OCI-LY7 (cell line): Measurements from ENCODE around the gene UGT1A6. TPM values are rescaled to one million over a fixed set of nuclear protein-coding genes. Genes with fewer than 3 reads are reported as not detected.
"Not testable (repeated sequence)": the region's sequence is repeated elsewhere in the genome, so short reads cannot be mapped to it uniquely, and the experiment has no call there.

Source experiments
- BruUV-seq: library from RNA; stranded (reverse); fragments of 400-500 nt; replicated peaks from 2 replicates; lab custom pipeline; 2021; lab: Mats Ljungman, UMichigan
- CTCF ChIA-PET: fragments of 300-600 bp; sonication (Branson Sonifier 250); formaldehyde crosslinking; loops from one replicate; lab custom pipeline; 2022; ENCODE audit warnings: antibody characterized with exemption; ENCODE audit not compliant: unreplicated experiment; lab: Charles Lee
- POLR2A ChIA-PET: fragments of 300-600 bp; sonication (Branson Sonifier 250); formaldehyde crosslinking; loops from one replicate; lab custom pipeline; 2022; ENCODE audit warnings: antibody characterized with exemption; lab: Charles Lee
- DNase-seq: peaks from one replicate; pipeline ENCODE4 v3.0.0-alpha.2; 2015; ENCODE audit warnings: low spot score
- H2AFZ ChIP-seq: fragments of 200-600 bp; sonication (generic), shearing (Covaris generic); 2 replicates; pipeline ENCODE4 v1.6.1; 2014; ENCODE audit warnings: mild to moderate bottlenecking, antibody characterized with exemption, low read length, moderate library complexity
- H3K27ac ChIP-seq: fragments of 200-600 bp; sonication (generic); 2 replicates; pipeline ENCODE4 v1.5.1; 2014; ENCODE audit warnings: mixed run types, low read depth, mild to moderate bottlenecking, moderate library complexity, low read length, inconsistent platforms; ENCODE audit not compliant: poor library complexity, severe bottlenecking
- H3K36me3 ChIP-seq: fragments of 200-600 bp; sonication (generic); 2 replicates; pipeline ENCODE4 v1.6.1; 2014; ENCODE audit warnings: mild to moderate bottlenecking, antibody characterized with exemption, low read length, moderate library complexity, mixed read lengths; ENCODE audit not compliant: insufficient read depth
- H3K4me1 ChIP-seq: fragments of 200-600 bp; sonication (generic); 2 replicates; pipeline ENCODE4 v1.5.1; 2014; ENCODE audit warnings: mild to moderate bottlenecking, low read length; ENCODE audit not compliant: insufficient read depth, poor library complexity, severe bottlenecking
- H3K4me2 ChIP-seq: fragments of 200-600 bp; sonication (generic); 2 replicates; pipeline ENCODE4 v1.6.1; 2014; ENCODE audit warnings: mild to moderate bottlenecking, low read length
- H3K4me3 ChIP-seq: fragments of 200-600 bp; sonication (generic); 2 replicates; pipeline ENCODE4 v1.5.1; 2014; ENCODE audit warnings: mild to moderate bottlenecking, low read depth, low read length; ENCODE audit not compliant: poor library complexity, severe bottlenecking
- H3K79me2 ChIP-seq: fragments of 200-600 bp; sonication (generic); 2 replicates; pipeline ENCODE4 v1.6.1; 2016; ENCODE audit warnings: low read depth, mild to moderate bottlenecking, low read length, moderate library complexity, mixed read lengths; ENCODE audit not compliant: insufficient read depth
- H3K9me2 ChIP-seq: fragments of 200-600 bp; sonication (generic); 2 replicates; pipeline ENCODE4 v1.6.1; 2016; ENCODE audit warnings: mild to moderate bottlenecking, low read length, mixed read lengths; ENCODE audit not compliant: insufficient read depth
- H3K9me3 ChIP-seq: fragments of 200-600 bp; sonication (generic); 2 replicates; pipeline ENCODE4 v1.6.1; 2014; ENCODE audit warnings: mild to moderate bottlenecking, mixed run types, low read length, mixed read lengths
- H4K20me1 ChIP-seq: fragments of 200-600 bp; sonication (generic); 2 replicates; pipeline ENCODE4 v1.6.1; 2014; ENCODE audit warnings: mild to moderate bottlenecking, antibody characterized with exemption, low read length, moderate library complexity, mixed read lengths; ENCODE audit not compliant: insufficient read depth
- EZH2phosphoT487 ChIP-seq: fragments of 200-600 bp; sonication (generic); IDR thresholded peaks from 2 replicates; pipeline ENCODE4 v1.6.1; 2018; ENCODE audit warnings: low read depth, borderline replicate concordance, mild to moderate bottlenecking, mixed run types, antibody characterized with exemption, low read length, moderate library complexity, mixed read lengths
- intact Hi-C: fragments of 100-400 bp; cut with micrococcal nuclease; formaldehyde crosslinking; loops from one replicate; pipeline ENCODE4 v1.10.0; 2022; ENCODE audit not compliant: unreplicated experiment
- total RNA-seq, 2 experiments: library from RNA; depleted of rRNA in 1 of 2; stranded (reverse); fragments of >200 nt in 1 of 2; shearing (Covaris generic) in 1 of 2; gene quantifications; 2 replicates each; pipeline ENCODE4 v1.2.3, GENCODE V29; 2014 to 2022
- TF ChIP-seq, protein P1 (sequence below): fragments of 200-600 bp; sonication (generic); conservative IDR thresholded peaks from 2 replicates; pipeline ENCODE4 v1.5.1; 2014; ENCODE audit warnings: mild to moderate bottlenecking, antibody characterized with exemption, low read length, moderate library complexity, mixed read lengths

Gene UGT1A6
- total RNA-seq, 2 experiments from 2014 or later = not detected

DNA sequence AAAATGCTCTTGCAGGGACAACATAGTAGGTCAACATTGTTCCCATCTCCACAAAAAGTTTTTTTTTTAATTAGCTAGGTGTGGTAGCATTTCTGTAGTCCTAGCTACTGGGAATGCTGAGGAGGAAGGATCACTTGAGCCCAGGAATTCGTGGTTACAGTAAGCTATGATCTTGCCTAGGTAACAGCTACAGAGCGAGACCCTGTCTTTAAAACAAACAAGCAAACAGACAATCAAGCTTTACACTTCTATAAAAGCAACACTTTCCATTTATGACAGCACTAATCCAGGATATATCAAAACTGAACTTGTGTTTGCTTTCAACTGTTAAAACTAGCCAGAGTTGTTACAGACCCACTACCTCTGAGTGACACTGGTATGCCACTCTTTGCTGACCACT, 48.2 kb downstream of the UGT1A6 start:
- DNase-seq = no peak
- H2AFZ ChIP-seq = no peak overlapping the region
- no peaks in the 10 kb centered on the region for H3K9me2 ChIP-seq
- H3K79me2 ChIP-seq = no peaks in the 10 kb centered on the region
- H3K4me1 ChIP-seq = no peaks in the 10 kb centered on the region
- H3K36me3 ChIP-seq = no peaks in the 10 kb centered on the region
- intact Hi-C loops = no loop called here
- ChIA-PET CTCF (no interaction called here), POLR2A (no interaction called here)
- BruUV-seq = no TSS peak
- TF ChIP-seq EZH2phosphoT487 = no peak
- TF ChIP-seq, protein P1, sequence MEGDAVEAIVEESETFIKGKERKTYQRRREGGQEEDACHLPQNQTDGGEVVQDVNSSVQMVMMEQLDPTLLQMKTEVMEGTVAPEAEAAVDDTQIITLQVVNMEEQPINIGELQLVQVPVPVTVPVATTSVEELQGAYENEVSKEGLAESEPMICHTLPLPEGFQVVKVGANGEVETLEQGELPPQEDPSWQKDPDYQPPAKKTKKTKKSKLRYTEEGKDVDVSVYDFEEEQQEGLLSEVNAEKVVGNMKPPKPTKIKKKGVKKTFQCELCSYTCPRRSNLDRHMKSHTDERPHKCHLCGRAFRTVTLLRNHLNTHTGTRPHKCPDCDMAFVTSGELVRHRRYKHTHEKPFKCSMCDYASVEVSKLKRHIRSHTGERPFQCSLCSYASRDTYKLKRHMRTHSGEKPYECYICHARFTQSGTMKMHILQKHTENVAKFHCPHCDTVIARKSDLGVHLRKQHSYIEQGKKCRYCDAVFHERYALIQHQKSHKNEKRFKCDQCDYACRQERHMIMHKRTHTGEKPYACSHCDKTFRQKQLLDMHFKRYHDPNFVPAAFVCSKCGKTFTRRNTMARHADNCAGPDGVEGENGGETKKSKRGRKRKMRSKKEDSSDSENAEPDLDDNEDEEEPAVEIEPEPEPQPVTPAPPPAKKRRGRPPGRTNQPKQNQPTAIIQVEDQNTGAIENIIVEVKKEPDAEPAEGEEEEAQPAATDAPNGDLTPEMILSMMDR = no peak
- H4K20me1 ChIP-seq = no peaks in the 10 kb centered on the region
- H3K9me3 ChIP-seq = no peaks in the 10 kb centered on the region
- no peak overlapping the region for H3K27ac ChIP-seq
- H3K4me2 ChIP-seq = no peak overlapping the region
- no peak overlapping the region for H3K4me3 ChIP-seq

DNA sequence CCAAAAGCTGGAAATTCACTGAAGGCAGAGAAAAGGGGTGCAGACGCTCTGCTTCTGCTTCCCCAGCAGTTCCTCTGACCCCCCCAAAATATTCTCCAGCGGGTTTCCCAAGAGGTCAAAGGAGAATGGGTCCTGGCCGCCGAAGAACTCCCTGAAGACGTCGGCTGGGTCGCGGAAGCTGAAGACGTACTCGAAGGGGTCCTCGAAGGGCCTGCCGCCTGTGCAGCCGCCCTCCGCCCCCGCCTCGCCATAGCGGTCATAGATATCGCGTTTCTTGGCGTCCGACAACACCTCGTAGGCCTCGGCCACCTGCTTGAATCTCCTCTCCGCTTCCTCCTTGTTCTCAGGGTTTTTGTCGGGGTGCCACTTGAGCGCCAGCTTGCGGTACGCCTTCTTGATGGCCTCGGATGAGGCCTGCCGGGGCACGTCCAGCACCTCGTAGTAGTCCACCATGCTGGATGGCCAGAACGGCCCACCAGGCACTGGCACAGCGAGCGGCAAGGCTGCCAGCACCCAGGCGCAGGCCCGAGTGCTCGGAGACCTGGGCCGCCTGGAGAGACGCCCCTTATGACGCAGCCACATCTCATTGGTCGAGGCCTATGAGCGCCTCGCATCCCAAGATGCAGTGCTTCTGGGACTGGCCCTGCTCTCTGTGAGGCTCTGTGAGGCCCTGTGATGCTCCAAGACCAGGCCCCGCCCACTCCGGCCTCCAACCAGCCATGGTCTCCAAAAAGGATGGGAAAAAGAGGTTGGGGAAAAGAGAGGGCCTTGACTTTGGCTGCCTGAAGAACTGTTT, 51.0 kb downstream of the UGT1A6 start:
- Histone ChIP-seq H2AFZ (no peak overlapping the region), H3K9me2 (no peaks in the 10 kb centered on the region), H3K4me1 (no peaks in the 10 kb centered on the region), H3K4me2 (no peak overlapping the region), H4K20me1 (no peaks in the 10 kb centered on the region), H3K9me3 (no peaks in the 10 kb centered on the region), H3K79me2 (no peaks in the 10 kb centered on the region), H3K4me3 (no peak overlapping the region), H3K27ac (no peak overlapping the region), H3K36me3 (no peaks in the 10 kb centered on the region)
- intact Hi-C loops = no loop called here
- ChIA-PET CTCF (no interaction called here), POLR2A (no interaction called here)
- DNase-seq = no peak
- BruUV-seq = no TSS peak
- TF ChIP-seq, protein P1 = no peak
- no peak for TF ChIP-seq EZH2phosphoT487

DNA sequence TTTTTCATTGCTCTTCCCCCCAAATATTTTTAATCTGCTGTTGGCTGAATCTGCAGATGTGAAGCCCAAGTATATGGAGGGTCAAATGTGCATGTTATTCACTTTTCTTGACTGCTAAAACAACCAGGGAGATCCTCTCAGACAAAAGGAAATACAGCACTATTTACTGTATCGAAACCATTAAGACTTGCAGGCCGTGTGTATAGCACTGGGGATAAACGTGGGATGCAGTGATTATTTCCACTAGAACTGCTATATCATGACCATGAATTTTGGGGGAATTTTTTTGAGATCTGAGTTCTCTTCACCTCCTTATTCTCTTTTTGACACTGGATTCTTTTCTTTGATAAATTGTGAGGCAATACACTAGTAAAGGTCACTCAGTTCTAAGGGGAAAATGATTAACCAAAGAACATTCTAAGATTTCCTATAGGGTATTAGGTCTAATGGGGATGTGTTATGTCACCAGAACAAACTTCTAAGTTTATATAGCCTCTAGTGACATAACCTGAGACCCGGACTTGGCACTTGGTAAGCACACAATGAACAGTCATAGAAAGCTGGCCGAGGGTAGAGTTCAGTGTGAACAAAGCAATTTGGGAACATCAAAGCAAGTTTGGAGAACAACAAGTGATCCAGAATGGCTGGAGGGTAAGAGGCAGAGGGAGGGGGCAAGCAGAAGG, 52.5 kb downstream of the UGT1A6 start:
- Histone ChIP-seq H3K27ac (no peak overlapping the region), H3K36me3 (no peaks in the 10 kb centered on the region), H3K4me3 (no peak overlapping the region), H2AFZ (no peak overlapping the region), H3K9me2 (no peaks in the 10 kb centered on the region), H3K79me2 (no peaks in the 10 kb centered on the region), H3K4me1 (no peaks in the 10 kb centered on the region), H4K20me1 (no peaks in the 10 kb centered on the region), H3K4me2 (no peak overlapping the region), H3K9me3 (no peaks in the 10 kb centered on the region)
- DNase-seq = no peak
- no TSS peak for BruUV-seq
- ChIA-PET POLR2A (no interaction called here), CTCF (no interaction called here)
- intact Hi-C loops = no loop called here
- TF ChIP-seq EZH2phosphoT487 = no peak
- TF ChIP-seq, protein P1 = no peak

DNA sequence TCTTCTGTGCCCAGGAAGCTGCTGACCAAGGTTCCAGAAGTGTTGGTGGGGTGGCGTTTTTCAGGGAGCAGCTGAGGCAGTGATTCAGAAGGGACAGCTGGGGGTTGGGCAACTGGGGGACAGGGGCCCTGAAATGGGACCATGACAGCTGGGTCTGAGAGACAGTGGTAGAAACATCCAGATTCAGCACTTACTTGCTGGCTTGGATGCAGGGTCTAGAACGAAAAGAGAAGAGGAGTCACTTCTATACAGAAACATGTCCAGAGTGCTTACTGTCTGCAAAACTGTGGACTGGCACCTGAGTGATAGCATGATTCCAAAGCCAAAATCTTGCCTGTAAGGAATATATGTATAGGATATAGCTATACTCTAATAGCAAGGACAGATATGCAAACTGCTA, 53.1 kb downstream of the UGT1A6 start:
- CTCF ChIA-PET, H3K4me2 ChIP-seq, H3K4me1 ChIP-seq, intact Hi-C loops, H3K4me3 ChIP-seq, H2AFZ ChIP-seq, H3K9me2 ChIP-seq, BruUV-seq, H4K20me1 ChIP-seq, H3K27ac ChIP-seq, H3K36me3 ChIP-seq, DNase-seq, H3K79me2 ChIP-seq, H3K9me3 ChIP-seq, POLR2A ChIA-PET: not testable (repeated sequence)
